NCI-H1105 (cell line): Measurements from ENCODE around the gene ETFBKMT.
A peak's percentile ranks its signal among the peaks of the same experiment; 100 is the strongest.

ENCODE experiments used
- DNase-seq: peaks from one replicate; lab custom pipeline; 2025; lab: John Stamatoyannopoulos, UW

Gene ETFBKMT

GRCh38 chr12:31659087-31659942, at the start of gene ETFBKMT:
ETFBKMT (plus strand) TSS chr12:31659688; CDS start chr12:31661954, 2,266 bp downstream.
- peak; percentile 93 for DNase-seq

- DNase-seq = no peak
These were observed 46.7 kb upstream of the ETFBKMT start for GRCh38 chr12:31612819-31613218.

- DNase-seq = no peak
These were observed 41.1 kb upstream of the ETFBKMT start for GRCh38 chr12:31618228-31619025.

- DNase-seq = no peak
These were observed 39.2 kb upstream of the ETFBKMT start for GRCh38 chr12:31620311-31620710.

GRCh38 chr12:31622038-31622437, 37.5 kb upstream of the ETFBKMT start:
- DNase-seq = no peak

GRCh38 chr12:31626270-31626995, 33.1 kb upstream of the ETFBKMT start:
- DNase-seq = no peak

GRCh38 chr12:31627456-31628054, 31.9 kb upstream of the ETFBKMT start:
- no peak for DNase-seq

- no peak for DNase-seq
These were observed 29.4 kb upstream of the ETFBKMT start for GRCh38 chr12:31629756-31630732.

GRCh38 chr12:31631023-31631724, 28.3 kb upstream of the ETFBKMT start:
- DNase-seq = no peak

GRCh38 chr12:31631809-31632208, 27.7 kb upstream of the ETFBKMT start:
- no peak for DNase-seq

- DNase-seq = no peak
These were observed 26.0 kb upstream of the ETFBKMT start for GRCh38 chr12:31633464-31633863.

- DNase-seq = no peak
These were observed 24.9 kb upstream of the ETFBKMT start for GRCh38 chr12:31634620-31635019.

GRCh38 chr12:31641509-31642090, 17.9 kb upstream of the ETFBKMT start:
- DNase-seq = no peak

GRCh38 chr12:31644536-31644935, 15.0 kb upstream of the ETFBKMT start:
- DNase-seq = no peak

GRCh38 chr12:31645924-31646323, 13.6 kb upstream of the ETFBKMT start:
- DNase-seq = no peak

- no peak for DNase-seq
These were observed 12.4 kb upstream of the ETFBKMT start for GRCh38 chr12:31647086-31647491.

GRCh38 chr12:31650918-31651317, 8.6 kb upstream of the ETFBKMT start:
- no peak for DNase-seq

GRCh38 chr12:31651893-31652521, 7.5 kb upstream of the ETFBKMT start:
- no peak for DNase-seq

- DNase-seq = no peak
These were observed 4.3 kb upstream of the ETFBKMT start for GRCh38 chr12:31655208-31655607.
